ENCODE results near the gene EFHD2. TPM values are rescaled to one million over a fixed set of nuclear protein-coding genes. Genes with fewer than 3 reads are reported as not detected.
"Not testable (repeated sequence)": the region's sequence is repeated elsewhere in the genome, so short reads cannot be mapped to it uniquely, and the experiment has no call there.

Gene EFHD2
- 70.7 and 107 TPM in 2 replicates for total RNA-seq (2014; rRNA removed; shearing (Covaris generic))

- peak; percentile 83 for DNase-seq (ENCODE audit: low read depth)
These were observed at the start of gene EFHD2 for GRCh38 chr1:15409388-15410222. EFHD2 (plus strand) TSS chr1:15409888; CDS start chr1:15409972, 84 bp downstream.

- no peak for DNase-seq (ENCODE audit: low read depth)
These were observed 49.0 kb upstream of the EFHD2 start for GRCh38 chr1:15360700-15361099.

GRCh38 chr1:15362096-15362736 is 47.5 kb upstream of the EFHD2 start:
- no peak for DNase-seq (ENCODE audit: low read depth)

GRCh38 chr1:15362737-15363128 is 47.0 kb upstream of the EFHD2 start:
- no peak for DNase-seq (ENCODE audit: low read depth)

GRCh38 chr1:15364740-15365139 is 44.9 kb upstream of the EFHD2 start:
- DNase-seq (ENCODE audit: low read depth) = no peak

- DNase-seq (ENCODE audit: low read depth) = no peak
These were observed 40.8 kb upstream of the EFHD2 start for GRCh38 chr1:15368888-15369287.

- no peak for DNase-seq (ENCODE audit: low read depth)
These were observed 39.4 kb upstream of the EFHD2 start for GRCh38 chr1:15370268-15370667.

- no peak for DNase-seq (ENCODE audit: low read depth)
These were observed 38.7 kb upstream of the EFHD2 start for GRCh38 chr1:15370781-15371520.

GRCh38 chr1:15371610-15372545 is 37.8 kb upstream of the EFHD2 start:
- DNase-seq (ENCODE audit: low read depth) = no peak

- DNase-seq (ENCODE audit: low read depth) = no peak
These were observed 31.0 kb upstream of the EFHD2 start for GRCh38 chr1:15378729-15379128.

- not testable (repeated sequence) for DNase-seq (ENCODE audit: low read depth)
These were observed 30.5 kb upstream of the EFHD2 start for GRCh38 chr1:15379151-15379550.

- no peak for DNase-seq (ENCODE audit: low read depth)
These were observed 28.8 kb upstream of the EFHD2 start for GRCh38 chr1:15380601-15381508.

- DNase-seq (ENCODE audit: low read depth) = no peak
These were observed 27.9 kb upstream of the EFHD2 start for GRCh38 chr1:15381805-15382204.

- DNase-seq (ENCODE audit: low read depth) = peak; percentile 68
These were observed 26.8 kb upstream of the EFHD2 start for GRCh38 chr1:15382601-15383518.

- no peak for DNase-seq (ENCODE audit: low read depth)
These were observed 25.9 kb upstream of the EFHD2 start for GRCh38 chr1:15383810-15384209.

GRCh38 chr1:15384301-15384901 is 25.3 kb upstream of the EFHD2 start:
- peak; percentile 88 for DNase-seq (ENCODE audit: low read depth)

- DNase-seq (ENCODE audit: low read depth) = no peak
These were observed 24.3 kb upstream of the EFHD2 start for GRCh38 chr1:15385420-15385819.

- peak; percentile 38 for DNase-seq (ENCODE audit: low read depth)
These were observed 23.4 kb upstream of the EFHD2 start for GRCh38 chr1:15386164-15386749.

Measured in M059J (cell line).